HepG2 (cell line): Measurements from ENCODE around the gene SAMD5. TPM values are rescaled to one million over a fixed set of nuclear protein-coding genes. Genes with fewer than 3 reads are reported as not detected.

ENCODE experiments used
- ATAC-seq: fragments of 200-7000 bp; cut with Tn5 transposase; 3 replicates; pipeline ENCODE4 v1.9.1; 2020; ENCODE audit warnings: mild to moderate bottlenecking, moderate library complexity
- BruUV-seq: library from RNA; stranded (reverse); fragments of 400-500 nt; replicated peaks from 2 replicates; lab custom pipeline; 2021; lab: Mats Ljungman, UMichigan
- CTCF ChIA-PET: fragments of 300-600 bp; formaldehyde crosslinking; extraction: SDS; loops from one replicate; lab custom pipeline; 2021; ENCODE audit warnings: low total read pairs, inconsistent platforms, low intra/inter-chr PET ratio; lab: Yijun Ruan, JAX
- POLR2A ChIA-PET: fragments of 350-600 bp; sonication (Branson Sonifier 250); formaldehyde crosslinking; loops from one replicate; lab custom pipeline; 2020; ENCODE audit warnings: antibody characterized with exemption, inconsistent platforms; lab: Yijun Ruan, JAX
- DNase-seq: peaks from one replicate; pipeline ENCODE4 v3.0.0-alpha.2; 2015; ENCODE audit warnings: low spot score
- FAIRE-seq: peaks from 3 replicates; lab custom pipeline; 2011; peaks lifted over from hg19 to GRCh38; lab: Jason Lieb, UNC
- H2AFZ ChIP-seq: one replicate; pipeline ENCODE4 v1.6.1; 2011; ENCODE audit warnings: low read length, inconsistent platforms
- H3K27ac ChIP-seq: fragments of 300-600 bp; 3 replicates; pipeline ENCODE4 v1.8.0; 2011; ENCODE audit warnings: mixed run types, mild to moderate bottlenecking, mixed read lengths, low read length, inconsistent platforms; ENCODE audit not compliant: insufficient read depth; ENCODE audit errors: extremely low read length
- H3K27me3 ChIP-seq, 2 experiments: fragments of 200-600 bp in 1 of 2; 2 replicates in 1 of 2; 3 replicates in 1 of 2; pipeline versions ENCODE4 v1.6.0 to v1.8.0; 2011; ENCODE audit warnings: low read length in 2 of 2, mild to moderate bottlenecking in 2 of 2, moderate library complexity in 2 of 2, inconsistent platforms in 1 of 2; ENCODE audit not compliant: insufficient read depth in 2 of 2, control insufficient read depth in 1 of 2
- H3K36me3 ChIP-seq, 2 experiments: fragments of 200-600 bp in 1 of 2; replicated peaks in 1 of 2; 2 replicates in 1 of 2; 3 replicates in 1 of 2; pipeline versions ENCODE4 v1.5.1 to v1.8.0; 2011; ENCODE audit warnings: low read length in 2 of 2, inconsistent platforms in 1 of 2; ENCODE audit not compliant: insufficient read depth in 2 of 2, control insufficient read depth in 1 of 2
- H3K4me1 ChIP-seq: 2 replicates; pipeline ENCODE4 v1.5.1; 2012; ENCODE audit warnings: low read length, inconsistent platforms; ENCODE audit not compliant: insufficient read depth
- H3K4me2 ChIP-seq: 2 replicates; pipeline ENCODE4 v1.6.0; 2011; ENCODE audit warnings: low read depth, low read length, inconsistent platforms
- H3K4me3 ChIP-seq, 3 experiments: fragments of 200-600 bp in 1 of 3; sonication (generic), shearing (Covaris generic) in 1 of 3; replicated peaks in 1 of 3; 2 replicates each; pipeline ENCODE4 v1.5.1; 2011 to 2016; ENCODE audit warnings: low read length in 3 of 3, inconsistent platforms in 2 of 3, low read depth in 2 of 3, mild to moderate bottlenecking in 2 of 3, control low read depth in 1 of 3, mixed read lengths in 1 of 3; ENCODE audit not compliant: insufficient read depth in 1 of 3
- H3K79me2 ChIP-seq: one replicate; pipeline ENCODE4 v1.6.1; 2011; ENCODE audit warnings: low read length, inconsistent platforms; ENCODE audit not compliant: insufficient read depth
- H3K9ac ChIP-seq: 2 replicates; pipeline ENCODE4 v1.6.0; 2011; ENCODE audit warnings: mild to moderate bottlenecking, low read depth, low read length, inconsistent platforms; ENCODE audit not compliant: insufficient read depth
- H3K9me3 ChIP-seq: 2 replicates; pipeline ENCODE4 v1.5.1; 2012; ENCODE audit warnings: mild to moderate bottlenecking, low read length
- H4K20me1 ChIP-seq: 2 replicates; pipeline ENCODE4 v1.6.0; 2011; ENCODE audit warnings: inconsistent platforms, mild to moderate bottlenecking, low read length, moderate library complexity; ENCODE audit not compliant: insufficient read depth
- CHCHD3 ChIP-seq: sonication (generic); formaldehyde crosslinking; IDR thresholded peaks from 2 replicates; pipeline ENCODE4 v1.8.0; 2022; ENCODE audit warnings: mild to moderate bottlenecking, missing genetic modification reagents, moderate library complexity
- DRAP1 ChIP-seq: IDR thresholded peaks from 2 replicates; pipeline ENCODE4 v1.6.1; 2016; ENCODE audit warnings: missing genetic modification reagents, missing compliant biosample characterization
- GFI1 ChIP-seq: sonication (generic); formaldehyde crosslinking; IDR thresholded peaks from 2 replicates; pipeline ENCODE4 v1.5.0; 2020; ENCODE audit warnings: missing genetic modification reagents, mild to moderate bottlenecking, borderline replicate concordance
- HDAC1 ChIP-seq: sonication (generic); formaldehyde crosslinking; IDR thresholded peaks from 2 replicates; pipeline ENCODE4 v1.5.1; 2020; ENCODE audit warnings: mild to moderate bottlenecking, missing genetic modification reagents
- HNRNPLL ChIP-seq: fragments of 200-400 bp; formaldehyde crosslinking; IDR thresholded peaks from 2 replicates; pipeline ENCODE4 v1.6.1; 2017; ENCODE audit warnings: mild to moderate bottlenecking, low read depth, low read length; ENCODE audit not compliant: poor library complexity, severe bottlenecking
- ISX ChIP-seq: sonication (generic); formaldehyde crosslinking; conservative IDR thresholded peaks from 2 replicates; pipeline ENCODE4 v1.5.0; 2020; ENCODE audit warnings: missing genetic modification reagents
- MXD4 ChIP-seq: IDR thresholded peaks from 2 replicates; pipeline ENCODE4 v1.6.1; 2016; ENCODE audit warnings: mild to moderate bottlenecking, missing biosample characterization, missing genetic modification reagents
- NFAT5 ChIP-seq: sonication (generic); formaldehyde crosslinking; IDR thresholded peaks from 2 replicates; pipeline ENCODE4 v1.4.0; 2020; ENCODE audit warnings: missing genetic modification reagents
- NR2F6 ChIP-seq, 2 experiments: IDR thresholded peaks; 2 replicates each; pipeline ENCODE4 v1.6.1; 2016; ENCODE audit warnings: antibody characterized with exemption in 1 of 2, mild to moderate bottlenecking in 1 of 2
- THAP8 ChIP-seq: sonication (generic); formaldehyde crosslinking; IDR thresholded peaks from 2 replicates; pipeline ENCODE4 v1.5.1; 2020; ENCODE audit warnings: missing genetic modification reagents, mild to moderate bottlenecking, borderline replicate concordance
- TMF1 ChIP-seq: sonication (generic); formaldehyde crosslinking; IDR thresholded peaks from 2 replicates; pipeline ENCODE4 v1.8.1; 2022; ENCODE audit warnings: low read depth, missing genetic modification reagents
- ZNF44 ChIP-seq: sonication (generic); formaldehyde crosslinking; IDR thresholded peaks from 2 replicates; pipeline ENCODE4 v1.5.1; 2020; ENCODE audit warnings: mild to moderate bottlenecking, missing genetic modification reagents
- ZNF672 ChIP-seq: sonication (generic); formaldehyde crosslinking; IDR thresholded peaks from 2 replicates; pipeline ENCODE4 v1.8.1; 2022; ENCODE audit warnings: missing genetic modification reagents
- WGBS: methylation state at CpG from one replicate; pipeline ENCODE4 v1.1.6; 2017; ENCODE audit warnings: low lambda C conversion rate; 5-methylcytosine and 5-hydroxymethylcytosine counted together
- in situ Hi-C: cut with HindIII; loops from 2 replicates; pipeline ENCODE4 v1.10.0; 2017; ENCODE audit warnings: low pct_unique_long_range_greater_than_20kb; ENCODE audit not compliant: extremely low pct_ligation_motif_present
- intact Hi-C: fragments of 100-400 bp; cut with micrococcal nuclease; formaldehyde crosslinking; loops from one replicate; pipeline ENCODE4 v1.10.0; 2022; ENCODE audit not compliant: unreplicated experiment
- polyA plus RNA-seq, 8 experiments: library from polyadenylated mRNA; depleted of rRNA in 3 of 8; stranded (reverse) in 7 of 8; unstranded in 1 of 8; fragments of >200 nt; fragmentation: Illumina TruSeq in 4 of 8; extraction: Trizol in 4 of 8; gene quantifications; 2 replicates each; pipeline versions ENCODE4 v1.2.1 to v1.2.3, GENCODE V29; 2011 to 2016; ENCODE audit warnings: low read depth in 4 of 8, missing spikeins in 1 of 8, mixed read lengths in 1 of 8; ENCODE audit not compliant: insufficient read depth in 1 of 8
- total RNA-seq, 5 experiments: library from RNA; depleted of rRNA; stranded (reverse); fragments of >200 nt; fragmentation: Illumina TruSeq; extraction: Trizol; gene quantifications; 2 replicates each; pipeline ENCODE4 v1.2.3, GENCODE V29; 2016; ENCODE audit warnings: low read depth in 1 of 5

SAMD5 gene
- total and polyA plus RNA-seq, 2 of the 13 experiments (the other 11 are each of a cell fraction or from before 2014, with no cell fraction given): 0.02 to 0.07 TPM

- intact Hi-C loops: no loop called here
- H3K36me3 ChIP-seq: no peaks in the 10 kb centered on the region
- peaks cover 0 to 8% of the 10 kb centered on the region in 2 experiments; a peak in 2 of 5 replicates for H3K27me3 ChIP-seq
- no peaks in the 10 kb centered on the region for H3K79me2 ChIP-seq
- ATAC-seq: no peak
- no peak overlapping the region for H2AFZ ChIP-seq
- TF ChIP-seq HDAC1 (CRISPR knock-in tag) (no peak), CHCHD3 (no peak)
- FAIRE-seq: no peak
- no peak overlapping the region for H3K9ac ChIP-seq
- H3K4me3 ChIP-seq: no peak overlapping the region
- no peaks in the 10 kb centered on the region for H3K4me1 ChIP-seq
- DNase-seq: no peak
- H3K4me2 ChIP-seq: no peak overlapping the region
- H3K27ac ChIP-seq: no peak overlapping the region
- no TSS peak for BruUV-seq
- 2% methylated on average over 4 of the region's 4 CpGs for WGBS
- no peaks in the 10 kb centered on the region for H3K9me3 ChIP-seq
- CTCF ChIA-PET: no interaction called here
- in situ Hi-C loops: no loop called here
- H4K20me1 ChIP-seq: no peaks in the 10 kb centered on the region
- POLR2A ChIA-PET: no interaction called here
Measured at GRCh38 chr6:147586044-147586443, 77.6 kb downstream of the SAMD5 start.

- Histone ChIP-seq H3K9ac (no peak overlapping the region), H4K20me1 (no peaks in the 10 kb centered on the region), H3K9me3 (no peaks in the 10 kb centered on the region), H3K27me3 (peaks cover 0 to 19% of the 10 kb centered on the region in 2 experiments; a peak in 2 of 5 replicates), H2AFZ (no peak overlapping the region), H3K36me3 (no peaks in the 10 kb centered on the region), H3K27ac (no peak overlapping the region), H3K4me1 (no peaks in the 10 kb centered on the region), H3K4me2 (no peak overlapping the region), H3K79me2 (no peaks in the 10 kb centered on the region), H3K4me3 (no peak overlapping the region)
- intact Hi-C loops: no loop called here
- FAIRE-seq (no peak), DNase-seq (no peak), ATAC-seq (no peak)
- ChIA-PET CTCF (no interaction called here), POLR2A (no interaction called here)
- 13% methylated on average over 3 of the region's 3 CpGs for WGBS
- in situ Hi-C loops: no loop called here
- BruUV-seq: no TSS peak
- TF ChIP-seq DRAP1 (no peak), ZNF44 (CRISPR knock-in tag) (no peak), TMF1 (CRISPR knock-in tag) (no peak), GFI1 (no peak), ISX (CRISPR knock-in tag) (no peak), THAP8 (CRISPR knock-in tag) (no peak), MXD4 (CRISPR knock-in tag) (no peak), NR2F6 (IDR thresholded peaks at IDR 0.05) (no peak), NR2F6 (CRISPR knock-in tag; IDR thresholded peaks at IDR 0.05) (no peak), NFAT5 (CRISPR knock-in tag) (no peak), ZNF672 (CRISPR knock-in tag) (no peak), HNRNPLL (no peak)
Measured at GRCh38 chr6:147587907-147588306, 79.4 kb downstream of the SAMD5 start.
